SIG-M5 treated with dmso at 0.1 percent for 504 hours (cell line): ENCODE measurements around the gene KRT81.
"Not testable (repeated sequence)": the region's sequence is repeated elsewhere in the genome, so short reads cannot be mapped to it uniquely, and the experiment has no call there.

ENCODE experiments used
- DNase-seq: peaks from one replicate; lab custom pipeline; 2025; ENCODE audit not compliant: unreplicated experiment; lab: John Stamatoyannopoulos, UW

Gene KRT81

GRCh38 chr12:52255926-52256583, 35.3 kb downstream of the KRT81 start:
- no peak for DNase-seq

- DNase-seq: no peak
These were observed 36.2 kb downstream of the KRT81 start for GRCh38 chr12:52254965-52255751.

GRCh38 chr12:52254180-52254964, 37.0 kb downstream of the KRT81 start:
- DNase-seq: no peak

GRCh38 chr12:52253391-52254179, 37.7 kb downstream of the KRT81 start:
- no peak for DNase-seq

GRCh38 chr12:52252728-52253343, 38.5 kb downstream of the KRT81 start:
- no peak for DNase-seq

- DNase-seq: not testable (repeated sequence)
These were observed 39.1 kb downstream of the KRT81 start for GRCh38 chr12:52252175-52252615.

- DNase-seq: no peak
These were observed 39.8 kb downstream of the KRT81 start for GRCh38 chr12:52251367-52252051.

- no peak for DNase-seq
These were observed 41.0 kb downstream of the KRT81 start for GRCh38 chr12:52250048-52250990.

- DNase-seq: no peak
These were observed 41.8 kb downstream of the KRT81 start for GRCh38 chr12:52249511-52250047.

GRCh38 chr12:52248541-52249461, 42.5 kb downstream of the KRT81 start:
- no peak for DNase-seq

GRCh38 chr12:52247622-52248540, 43.5 kb downstream of the KRT81 start:
- DNase-seq: no peak

- DNase-seq: peak; percentile 58
These were observed 44.4 kb downstream of the KRT81 start for GRCh38 chr12:52246720-52247621.

- no peak for DNase-seq
These were observed 45.3 kb downstream of the KRT81 start for GRCh38 chr12:52245962-52246569.

GRCh38 chr12:52245259-52245961, 45.9 kb downstream of the KRT81 start:
- no peak for DNase-seq
